Hepatocyte (in vitro differentiated cells): ENCODE data around the gene TSPAN15.

Experiments used
- CTCF ChIP-seq: fragments of 200-600 bp; sonication (generic); IDR thresholded peaks from 2 replicates; pipeline ENCODE4 v1.5.1; 2016; ENCODE audit warnings: antibody characterized with exemption, mild to moderate bottlenecking; ENCODE audit not compliant: poor library complexity
- EZH2 ChIP-seq: fragments of 200-600 bp; sonication (generic); IDR thresholded peaks from 2 replicates; pipeline ENCODE4 v1.6.1; 2016; ENCODE audit warnings: antibody characterized with exemption, mild to moderate bottlenecking, borderline replicate concordance

- TF ChIP-seq CTCF (no peak), EZH2 (no peak)
Measured at GRCh38 chr10:69486922-69487730, 35.9 kb downstream of the TSPAN15 start.
